HEK293 (cell line): Measurements from ENCODE around the gene COX7A2.

Source experiments
- CTCF ChIA-PET: fragments of 350-600 bp; formaldehyde crosslinking; extraction: SDS; loops from one replicate; lab custom pipeline; 2021; ENCODE audit warnings: antibody characterized with exemption; lab: Yijun Ruan, JAX
- POLR2A ChIA-PET: fragments of 300-600 bp; formaldehyde crosslinking; extraction: SDS; loops from one replicate; lab custom pipeline; 2020; ENCODE audit warnings: antibody characterized with exemption, inconsistent platforms; lab: Yijun Ruan, JAX
- H3K27ac ChIP-seq: fragments of 200-500 bp; sonication (Bioruptor generic); 2 replicates; pipeline ENCODE4 v1.5.1; 2014; ENCODE audit warnings: low read depth, low read length, control low read depth, inconsistent platforms; ENCODE audit errors: extremely low read depth
- H3K36me3 ChIP-seq, 2 experiments: fragments of 200-500 bp in 1 of 2; sonication (Bioruptor generic) in 1 of 2; 1 replicate in 1 of 2; 2 replicates in 1 of 2; pipeline ENCODE4 v1.5.1; 2014 to 2017; ENCODE audit warnings: inconsistent platforms in 2 of 2, low read length in 2 of 2; ENCODE audit not compliant: control insufficient read depth in 2 of 2, insufficient read depth in 1 of 2
- H3K4me1 ChIP-seq: fragments of 200-500 bp; sonication (Bioruptor generic); 2 replicates; pipeline ENCODE4 v1.5.1; 2014; ENCODE audit warnings: mild to moderate bottlenecking, low read length, inconsistent platforms; ENCODE audit not compliant: control insufficient read depth, insufficient read depth
- H3K4me3 ChIP-seq: 2 replicates; pipeline ENCODE4 v1.5.1; 2011; ENCODE audit warnings: low read depth, mild to moderate bottlenecking, control low read depth, low read length, moderate library complexity
- H3K9me3 ChIP-seq: fragments of 200-500 bp; sonication (Bioruptor generic); 2 replicates; pipeline ENCODE4 v1.5.1; 2014; ENCODE audit warnings: low read depth, low read length, inconsistent platforms; ENCODE audit not compliant: control insufficient read depth, insufficient read depth
- GFI1B ChIP-seq: fragments of 450-650 bp; formaldehyde crosslinking; IDR thresholded peaks from 2 replicates; pipeline ENCODE4 v1.5.1; 2016; ENCODE audit warnings: missing biosample characterization, missing genetic modification characterization
- GLI4 ChIP-seq: fragments of 450-650 bp; formaldehyde crosslinking; IDR thresholded peaks from 2 replicates; pipeline ENCODE4 v1.5.1; 2016; ENCODE audit warnings: missing biosample characterization, missing genetic modification characterization
- GLIS1 ChIP-seq: fragments of 450-650 bp; formaldehyde crosslinking; IDR thresholded peaks from 2 replicates; pipeline ENCODE4 v1.5.1; 2016; ENCODE audit warnings: missing biosample characterization, missing genetic modification characterization
- HOXA7 ChIP-seq: sonication (generic); formaldehyde crosslinking; IDR thresholded peaks from 2 replicates; pipeline ENCODE4 v1.8.1; 2022; ENCODE audit warnings: missing genetic modification reagents, borderline replicate concordance
- KLF1 ChIP-seq: fragments of 450-650 bp; formaldehyde crosslinking; IDR thresholded peaks from 2 replicates; pipeline ENCODE4 v1.5.1; 2016; ENCODE audit warnings: missing biosample characterization, missing genetic modification characterization
- SCRT1 ChIP-seq: fragments of 450-650 bp; formaldehyde crosslinking; IDR thresholded peaks from 2 replicates; pipeline ENCODE4 v1.5.1; 2016; ENCODE audit warnings: missing biosample characterization, missing genetic modification characterization, borderline replicate concordance
- TRIM28 ChIP-seq: IDR thresholded peaks from 2 replicates; pipeline ENCODE4 v1.6.1; 2011; ENCODE audit warnings: low read length, control low read depth, borderline replicate concordance
- ZBTB48 ChIP-seq: fragments of 450-650 bp; formaldehyde crosslinking; IDR thresholded peaks from 2 replicates; pipeline ENCODE4 v1.5.1; 2016; ENCODE audit warnings: missing biosample characterization, missing genetic modification characterization
- ZNF214 ChIP-seq: fragments of 450-650 bp; formaldehyde crosslinking; IDR thresholded peaks from 2 replicates; pipeline ENCODE4 v1.5.1; 2017; ENCODE audit warnings: missing biosample characterization, mild to moderate bottlenecking, missing genetic modification characterization, borderline replicate concordance
- ZNF223 ChIP-seq: fragments of 450-650 bp; formaldehyde crosslinking; IDR thresholded peaks from 2 replicates; pipeline ENCODE4 v1.5.1; 2016; ENCODE audit warnings: missing biosample characterization, missing genetic modification characterization
- ZNF274 ChIP-seq, 2 experiments: fragments of 200-500 bp in 1 of 2; fragments of 450-650 bp in 1 of 2; sonication (Bioruptor generic) in 1 of 2; formaldehyde crosslinking in 1 of 2; IDR thresholded peaks; 2 replicates each; pipeline versions ENCODE4 v1.5.1 to v1.6.1; 2014 to 2016; ENCODE audit warnings: borderline replicate concordance in 1 of 2, inconsistent platforms in 1 of 2, low read length in 1 of 2, missing biosample characterization in 1 of 2, missing genetic modification characterization in 1 of 2
- ZNF354C ChIP-seq: fragments of 450-650 bp; formaldehyde crosslinking; IDR thresholded peaks from 2 replicates; pipeline ENCODE4 v1.5.1; 2016; ENCODE audit warnings: missing biosample characterization, missing genetic modification characterization, low read depth, borderline replicate concordance
- ZNF423 ChIP-seq: fragments of 450-650 bp; formaldehyde crosslinking; IDR thresholded peaks from 2 replicates; pipeline ENCODE4 v1.5.1; 2016; ENCODE audit warnings: missing biosample characterization, missing genetic modification characterization
- ZNF426 ChIP-seq: fragments of 450-650 bp; formaldehyde crosslinking; IDR thresholded peaks from 2 replicates; pipeline ENCODE4 v1.5.1; 2017; ENCODE audit warnings: missing biosample characterization, missing genetic modification characterization, mild to moderate bottlenecking, inconsistent platforms, moderate library complexity
- ZNF544 ChIP-seq: fragments of 450-650 bp; formaldehyde crosslinking; IDR thresholded peaks from 2 replicates; pipeline ENCODE4 v1.5.0; 2017; ENCODE audit warnings: missing biosample characterization, missing genetic modification characterization
- ZNF558 ChIP-seq: fragments of 450-650 bp; formaldehyde crosslinking; IDR thresholded peaks from 2 replicates; pipeline ENCODE4 v1.5.1; 2016; ENCODE audit warnings: missing biosample characterization, missing genetic modification characterization
- ZNF560 ChIP-seq: fragments of 450-650 bp; formaldehyde crosslinking; IDR thresholded peaks from 2 replicates; pipeline ENCODE4 v1.5.1; 2017; ENCODE audit warnings: missing biosample characterization, missing genetic modification characterization, borderline replicate concordance
- ZNF585B ChIP-seq: fragments of 450-650 bp; formaldehyde crosslinking; IDR thresholded peaks from 2 replicates; pipeline ENCODE4 v1.5.1; 2016; ENCODE audit warnings: missing biosample characterization, missing genetic modification characterization
- ZNF621 ChIP-seq: fragments of 450-650 bp; formaldehyde crosslinking; IDR thresholded peaks from 2 replicates; pipeline ENCODE4 v1.5.1; 2017; ENCODE audit warnings: missing biosample characterization, missing genetic modification characterization
- ZNF747 ChIP-seq: fragments of 450-650 bp; formaldehyde crosslinking; IDR thresholded peaks from 2 replicates; pipeline ENCODE4 v1.5.1; 2016; ENCODE audit warnings: missing biosample characterization, missing genetic modification characterization
- ZNF785 ChIP-seq: fragments of 450-650 bp; formaldehyde crosslinking; IDR thresholded peaks from 2 replicates; pipeline ENCODE4 v1.5.1; 2016; ENCODE audit warnings: missing biosample characterization, missing genetic modification characterization
- ZNF843 ChIP-seq: fragments of 450-650 bp; formaldehyde crosslinking; IDR thresholded peaks from 2 replicates; pipeline ENCODE4 v1.5.1; 2016; ENCODE audit warnings: missing biosample characterization, missing genetic modification characterization
- TF ChIP-seq, protein P1 (sequence below): sonication (generic); formaldehyde crosslinking; IDR thresholded peaks from 2 replicates; pipeline ENCODE4 v1.8.1; 2022; ENCODE audit warnings: mild to moderate bottlenecking, moderate library complexity, missing genetic modification reagents
- TF ChIP-seq, protein P2 (sequence below): fragments of 450-650 bp; formaldehyde crosslinking; IDR thresholded peaks from 2 replicates; pipeline ENCODE4 v1.5.1; 2017; ENCODE audit warnings: missing biosample characterization, missing genetic modification characterization
- TF ChIP-seq, protein P3 (sequence below): fragments of 450-650 bp; formaldehyde crosslinking; IDR thresholded peaks from 2 replicates; pipeline ENCODE4 v1.5.1; 2016; ENCODE audit warnings: missing biosample characterization, missing genetic modification characterization, borderline replicate concordance

Gene COX7A2

DNA sequence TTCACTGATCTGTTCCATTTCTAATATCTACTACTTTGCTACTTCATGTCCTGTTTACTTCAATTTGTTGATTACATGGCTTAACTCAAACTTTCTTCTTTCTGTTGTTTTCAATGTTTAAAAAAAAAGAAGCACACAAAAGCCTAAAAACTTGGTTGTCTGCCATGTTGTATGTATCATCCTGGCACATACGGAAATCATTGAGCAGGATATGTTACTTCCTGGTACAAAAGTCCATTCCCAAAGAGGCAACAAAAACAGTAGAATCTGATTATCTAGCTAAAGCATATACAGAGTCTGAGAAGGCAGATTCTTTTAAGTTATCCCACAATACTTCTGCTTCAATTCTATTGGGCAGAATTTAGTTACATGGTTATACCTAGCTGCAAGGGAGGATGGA is 23.2 kb downstream of the COX7A2 start:
- ChIA-PET POLR2A (interaction anchor here (1.6 kb wide), 1 partner anchor 15 kb away, joined by 3 read pairs; the partner anchor contains the start of gene COL12A1), CTCF (interaction anchor here (0.9 to 2.6 kb wide), 5 partner anchors 9 to 343 kb away, joined by 3 to 57 read pairs (median 4); partner anchors contain the start of gene COL12A1)
- no peaks in the 10 kb centered on the region for H3K9me3 ChIP-seq
- TF ChIP-seq ZNF274 (IDR thresholded peaks at IDR 0.05; ENCODE audit: low read length) = no peak
- TF ChIP-seq ZNF274 (tag by site-specific recombination; IDR thresholded peaks at IDR 0.05; ENCODE audit: borderline replicate concordance) = no peak
- TF ChIP-seq ZNF214 (tag by site-specific recombination) = no peak
- TF ChIP-seq ZNF426 = no peak
- TF ChIP-seq ZNF585B (tag by site-specific recombination) = no peak
- no peak for TF ChIP-seq ZNF560 (tag by site-specific recombination)
- TF ChIP-seq, protein P1, sequence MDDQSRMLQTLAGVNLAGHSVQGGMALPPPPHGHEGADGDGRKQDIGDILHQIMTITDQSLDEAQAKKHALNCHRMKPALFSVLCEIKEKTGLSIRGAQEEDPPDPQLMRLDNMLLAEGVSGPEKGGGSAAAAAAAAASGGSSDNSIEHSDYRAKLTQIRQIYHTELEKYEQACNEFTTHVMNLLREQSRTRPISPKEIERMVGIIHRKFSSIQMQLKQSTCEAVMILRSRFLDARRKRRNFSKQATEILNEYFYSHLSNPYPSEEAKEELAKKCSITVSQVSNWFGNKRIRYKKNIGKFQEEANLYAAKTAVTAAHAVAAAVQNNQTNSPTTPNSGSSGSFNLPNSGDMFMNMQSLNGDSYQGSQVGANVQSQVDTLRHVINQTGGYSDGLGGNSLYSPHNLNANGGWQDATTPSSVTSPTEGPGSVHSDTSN (CRISPR knock-in tag) = no peak
- TF ChIP-seq ZNF544 (tag by site-specific recombination) = no peak
- H3K36me3 ChIP-seq = no peaks in the 10 kb centered on the region
- H3K27ac ChIP-seq = no peak overlapping the region
- no peak overlapping the region for H3K4me3 ChIP-seq
- peaks cover 12% of the 10 kb centered on the region for H3K4me1 ChIP-seq

DNA sequence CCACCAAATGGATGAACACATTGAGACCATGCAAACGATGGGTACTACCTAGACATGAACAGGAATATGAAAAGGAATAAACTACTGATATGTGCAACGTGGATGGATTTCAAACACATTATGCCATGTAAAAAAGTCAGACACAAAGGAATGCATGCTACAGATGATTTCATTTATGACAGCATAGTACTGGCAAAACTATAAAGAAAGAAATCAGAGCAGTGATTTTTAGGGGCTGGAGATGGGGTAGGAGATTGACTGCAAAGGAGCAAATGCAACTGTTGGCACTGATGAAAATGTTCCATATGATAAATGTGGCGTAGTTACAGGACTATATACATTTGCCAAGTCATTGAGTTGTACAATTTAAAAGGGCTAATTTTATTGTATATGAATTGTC is 24.3 kb downstream of the COX7A2 start:
- Histone ChIP-seq H3K36me3 (no peaks in the 10 kb centered on the region), H3K9me3 (no peaks in the 10 kb centered on the region), H3K27ac (no peak overlapping the region), H3K4me3 (no peak overlapping the region), H3K4me1 (peaks cover 12% of the 10 kb centered on the region)
- TF ChIP-seq ZNF785 (tag by site-specific recombination) (no peak), TRIM28 (no peak), ZNF585B (tag by site-specific recombination) (no peak), KLF1 (tag by site-specific recombination) (no peak), ZNF558 (tag by site-specific recombination) (no peak), ZNF747 (tag by site-specific recombination) (no peak)
- TF ChIP-seq, protein P2, sequence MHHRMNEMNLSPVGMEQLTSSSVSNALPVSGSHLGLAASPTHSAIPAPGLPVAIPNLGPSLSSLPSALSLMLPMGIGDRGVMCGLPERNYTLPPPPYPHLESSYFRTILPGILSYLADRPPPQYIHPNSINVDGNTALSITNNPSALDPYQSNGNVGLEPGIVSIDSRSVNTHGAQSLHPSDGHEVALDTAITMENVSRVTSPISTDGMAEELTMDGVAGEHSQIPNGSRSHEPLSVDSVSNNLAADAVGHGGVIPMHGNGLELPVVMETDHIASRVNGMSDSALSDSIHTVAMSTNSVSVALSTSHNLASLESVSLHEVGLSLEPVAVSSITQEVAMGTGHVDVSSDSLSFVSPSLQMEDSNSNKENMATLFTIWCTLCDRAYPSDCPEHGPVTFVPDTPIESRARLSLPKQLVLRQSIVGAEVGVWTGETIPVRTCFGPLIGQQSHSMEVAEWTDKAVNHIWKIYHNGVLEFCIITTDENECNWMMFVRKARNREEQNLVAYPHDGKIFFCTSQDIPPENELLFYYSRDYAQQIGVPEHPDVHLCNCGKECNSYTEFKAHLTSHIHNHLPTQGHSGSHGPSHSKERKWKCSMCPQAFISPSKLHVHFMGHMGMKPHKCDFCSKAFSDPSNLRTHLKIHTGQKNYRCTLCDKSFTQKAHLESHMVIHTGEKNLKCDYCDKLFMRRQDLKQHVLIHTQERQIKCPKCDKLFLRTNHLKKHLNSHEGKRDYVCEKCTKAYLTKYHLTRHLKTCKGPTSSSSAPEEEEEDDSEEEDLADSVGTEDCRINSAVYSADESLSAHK (tag by site-specific recombination) = no peak
- POLR2A ChIA-PET = no interaction called here
- CTCF ChIA-PET = interaction anchor here (0.7 to 2.6 kb wide), 4 partner anchors 9 to 14 kb away, joined by 3 to 57 read pairs (median 4); no protein-coding TSS in a partner anchor

DNA sequence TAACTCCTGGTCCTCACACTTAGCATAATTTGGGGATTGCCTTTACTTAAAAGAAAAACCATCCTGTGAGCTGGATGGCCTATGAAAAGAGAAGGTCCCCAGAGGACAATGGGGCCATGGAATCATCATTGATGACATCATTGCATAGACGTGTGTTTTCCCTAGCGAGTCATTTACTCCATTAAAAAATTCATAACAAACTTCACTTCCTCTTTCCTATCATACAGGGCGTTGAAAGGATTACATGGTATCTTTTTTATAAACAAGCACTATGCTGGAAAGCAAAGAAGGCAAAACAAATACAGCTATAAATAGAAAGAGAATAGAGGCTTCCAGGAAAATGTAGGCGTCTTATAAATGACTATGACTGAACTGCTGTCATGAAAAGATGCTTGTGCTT is 26.4 kb downstream of the COX7A2 start:
- POLR2A ChIA-PET = interaction anchor here (0.7 to 1.7 kb wide), 2 partner anchors 12 to 18 kb away, joined by 3 to 12 read pairs; partner anchors contain the start of gene COL12A1
- Histone ChIP-seq H3K4me3 (no peak overlapping the region), H3K4me1 (peaks cover 3% of the 10 kb centered on the region; the same call in 1 of the 2 replicates), H3K36me3 (no peaks in the 10 kb centered on the region), H3K9me3 (no peaks in the 10 kb centered on the region), H3K27ac (no peak overlapping the region)
- CTCF ChIA-PET = interaction anchor here (0.6 to 2.1 kb wide), 9 partner anchors 8 to 1414 kb away, joined by 3 to 13 read pairs (median 4); no protein-coding TSS in a partner anchor
- TF ChIP-seq ZNF621 = no peak
- no peak for TF ChIP-seq GFI1B
- peak; percentile 51; the same call in 1 of the 2 replicates for TF ChIP-seq ZNF843 (tag by site-specific recombination)
- no peak for TF ChIP-seq ZNF354C (tag by site-specific recombination)
- TF ChIP-seq, protein P3, sequence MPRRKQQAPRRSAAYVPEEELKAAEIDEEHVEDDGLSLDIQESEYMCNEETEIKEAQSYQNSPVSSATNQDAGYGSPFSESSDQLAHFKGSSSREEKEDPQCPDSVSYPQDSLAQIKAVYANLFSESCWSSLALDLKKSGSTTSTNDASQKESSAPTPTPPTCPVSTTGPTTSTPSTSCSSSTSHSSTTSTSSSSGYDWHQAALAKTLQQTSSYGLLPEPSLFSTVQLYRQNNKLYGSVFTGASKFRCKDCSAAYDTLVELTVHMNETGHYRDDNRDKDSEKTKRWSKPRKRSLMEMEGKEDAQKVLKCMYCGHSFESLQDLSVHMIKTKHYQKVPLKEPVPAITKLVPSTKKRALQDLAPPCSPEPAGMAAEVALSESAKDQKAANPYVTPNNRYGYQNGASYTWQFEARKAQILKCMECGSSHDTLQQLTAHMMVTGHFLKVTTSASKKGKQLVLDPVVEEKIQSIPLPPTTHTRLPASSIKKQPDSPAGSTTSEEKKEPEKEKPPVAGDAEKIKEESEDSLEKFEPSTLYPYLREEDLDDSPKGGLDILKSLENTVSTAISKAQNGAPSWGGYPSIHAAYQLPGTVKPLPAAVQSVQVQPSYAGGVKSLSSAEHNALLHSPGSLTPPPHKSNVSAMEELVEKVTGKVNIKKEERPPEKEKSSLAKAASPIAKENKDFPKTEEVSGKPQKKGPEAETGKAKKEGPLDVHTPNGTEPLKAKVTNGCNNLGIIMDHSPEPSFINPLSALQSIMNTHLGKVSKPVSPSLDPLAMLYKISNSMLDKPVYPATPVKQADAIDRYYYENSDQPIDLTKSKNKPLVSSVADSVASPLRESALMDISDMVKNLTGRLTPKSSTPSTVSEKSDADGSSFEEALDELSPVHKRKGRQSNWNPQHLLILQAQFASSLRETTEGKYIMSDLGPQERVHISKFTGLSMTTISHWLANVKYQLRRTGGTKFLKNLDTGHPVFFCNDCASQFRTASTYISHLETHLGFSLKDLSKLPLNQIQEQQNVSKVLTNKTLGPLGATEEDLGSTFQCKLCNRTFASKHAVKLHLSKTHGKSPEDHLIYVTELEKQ (tag by site-specific recombination) = no peak
- TF ChIP-seq ZNF423 (tag by site-specific recombination) = no peak
- no peak for TF ChIP-seq GLI4 (tag by site-specific recombination)
- TF ChIP-seq HOXA7 (CRISPR knock-in tag) = no peak
- TF ChIP-seq ZNF426 = no peak
- TF ChIP-seq SCRT1 = no peak
- TF ChIP-seq ZNF223 (tag by site-specific recombination) = no peak
- no peak for TF ChIP-seq ZBTB48 (tag by site-specific recombination)
- no peak for TF ChIP-seq GLIS1 (tag by site-specific recombination)
